Neural cell (in vitro differentiated cells): Measurements from ENCODE around the gene KCNIP3. TPM values are rescaled to one million over a fixed set of nuclear protein-coding genes. Genes with fewer than 3 reads are reported as not detected.

Experiments used
- H2AFZ ChIP-seq: fragments of 200-600, 300-800 bp; sonication (generic), shearing (Covaris generic); 2 replicates; pipeline ENCODE4 v1.6.0; 2014; ENCODE audit warnings: low read depth, mild to moderate bottlenecking, antibody characterized with exemption, low read length, moderate library complexity
- H3F3A ChIP-seq: fragments of 200-600 bp; shearing (Covaris generic); 2 replicates; pipeline ENCODE4 v1.6.1; 2016; ENCODE audit warnings: mild to moderate bottlenecking, moderate library complexity, mixed read lengths, antibody characterized with exemption, low read length; ENCODE audit not compliant: insufficient read depth, poor library complexity, severe bottlenecking
- H3K27ac ChIP-seq: fragments of 200-600, 300-800 bp; sonication (generic), shearing (Covaris generic); 2 replicates; pipeline ENCODE4 v1.5.1; 2014; ENCODE audit warnings: mild to moderate bottlenecking, low read length, moderate library complexity
- H3K27me3 ChIP-seq: fragments of 300-800, 200-600 bp; sonication (generic), shearing (Covaris generic); 2 replicates; pipeline ENCODE4 v1.6.0; 2014; ENCODE audit warnings: mild to moderate bottlenecking, low read depth, low read length, moderate library complexity; ENCODE audit not compliant: insufficient read depth
- H3K36me3 ChIP-seq: fragments of 300-800, 200-600 bp; sonication (generic), shearing (Covaris generic); 2 replicates; pipeline ENCODE4 v1.5.1; 2014; ENCODE audit warnings: mild to moderate bottlenecking, antibody characterized with exemption, low read length, moderate library complexity; ENCODE audit not compliant: insufficient read depth
- H3K4me2 ChIP-seq: fragments of 300-800, 200-600 bp; sonication (generic), shearing (Covaris generic); 2 replicates; pipeline ENCODE4 v1.6.0; 2014; ENCODE audit warnings: mild to moderate bottlenecking, low read length
- H3K4me3 ChIP-seq: fragments of 300-800, 200-600 bp; sonication (generic), shearing (Covaris generic); 2 replicates; pipeline ENCODE4 v1.5.1; 2014; ENCODE audit warnings: mild to moderate bottlenecking, low read length, moderate library complexity
- H3K79me2 ChIP-seq: fragments of 200-600 bp; shearing (Covaris generic); replicated peaks from 2 replicates; pipeline ENCODE4 v1.6.0; 2014; ENCODE audit warnings: mild to moderate bottlenecking, low read length, moderate library complexity; ENCODE audit not compliant: insufficient read depth
- H3K9ac ChIP-seq: fragments of 300-800, 200-600 bp; sonication (generic), shearing (Covaris generic); 2 replicates; pipeline ENCODE4 v1.6.1; 2016; ENCODE audit warnings: mild to moderate bottlenecking, low read length, mixed read lengths
- H3K9me2 ChIP-seq: fragments of 200-600 bp; shearing (Covaris generic); 2 replicates; pipeline ENCODE4 v1.6.1; 2016; ENCODE audit warnings: mild to moderate bottlenecking, low read length, mixed read lengths; ENCODE audit not compliant: insufficient read depth
- H3K9me3 ChIP-seq: fragments of 200-600, 300-800 bp; sonication (generic), shearing (Covaris generic); 2 replicates; pipeline ENCODE4 v1.6.1; 2016; ENCODE audit warnings: mild to moderate bottlenecking, mixed run types, low read length, moderate library complexity, mixed read lengths
- H4K20me1 ChIP-seq: fragments of 200-600 bp; shearing (Covaris generic); 2 replicates; pipeline ENCODE4 v1.6.1; 2016; ENCODE audit warnings: mild to moderate bottlenecking, mixed run types; ENCODE audit not compliant: insufficient read depth
- CTCF ChIP-seq: fragments of 450-650 bp; IDR thresholded peaks from 2 replicates; pipeline ENCODE4 v1.5.1; 2014; ENCODE audit warnings: antibody characterized with exemption, mild to moderate bottlenecking, moderate library complexity; ENCODE audit not compliant: poor library complexity, severe bottlenecking
- EP300 ChIP-seq: fragments of 450-650 bp; conservative IDR thresholded peaks from 2 replicates; pipeline ENCODE4 v1.6.1; 2014; ENCODE audit warnings: antibody characterized with exemption, mild to moderate bottlenecking, moderate library complexity; ENCODE audit not compliant: poor library complexity, severe bottlenecking
- EZH2 ChIP-seq: fragments of 200-600, 300-800 bp; shearing (Covaris generic), sonication (generic); IDR thresholded peaks from 2 replicates; pipeline ENCODE4 v1.6.1; 2014; ENCODE audit warnings: antibody characterized with exemption, low read length, borderline replicate concordance, mild to moderate bottlenecking; ENCODE audit not compliant: insufficient read depth, poor library complexity, severe bottlenecking
- MXI1 ChIP-seq: fragments of 450-650 bp; conservative IDR thresholded peaks from 2 replicates; pipeline ENCODE4 v1.6.1; 2014; ENCODE audit warnings: antibody characterized with exemption, mild to moderate bottlenecking; ENCODE audit not compliant: poor library complexity, severe bottlenecking
- POLR2AphosphoS5 ChIP-seq: IDR thresholded peaks from 2 replicates; pipeline ENCODE4 v1.6.1; 2012
- RAD21 ChIP-seq: fragments of 450-650 bp; conservative IDR thresholded peaks from 2 replicates; pipeline ENCODE4 v1.6.1; 2014; ENCODE audit warnings: antibody characterized with exemption, mild to moderate bottlenecking, moderate library complexity
- REST ChIP-seq: IDR thresholded peaks from 2 replicates; pipeline ENCODE4 v1.6.1; 2012; ENCODE audit warnings: borderline replicate concordance
- SMC3 ChIP-seq: fragments of 450-650 bp; conservative IDR thresholded peaks from 2 replicates; pipeline ENCODE4 v1.6.1; 2014; ENCODE audit warnings: antibody characterized with exemption, mild to moderate bottlenecking, moderate library complexity; ENCODE audit not compliant: poor library complexity
- TAF1 ChIP-seq: IDR thresholded peaks from 2 replicates; pipeline ENCODE4 v1.6.1; 2012; ENCODE audit warnings: low read depth
- polyA plus RNA-seq: library from polyadenylated mRNA; depleted of rRNA; stranded (reverse); fragments of >200 nt; gene quantifications from 2 replicates; pipeline ENCODE4 v1.2.3, GENCODE V29; 2014

Gene KCNIP3
- polyA plus RNA-seq, 1 donor from 2014 or later = not detected

- no peak overlapping the region for H3K4me3 ChIP-seq
- H2AFZ ChIP-seq = no peak overlapping the region
- no peak overlapping the region for H3K9ac ChIP-seq
- peaks cover 21% of the 10 kb centered on the region for H3K9me3 ChIP-seq
- H3K4me2 ChIP-seq = no peak overlapping the region
- H3F3A ChIP-seq = no peaks in the 10 kb centered on the region
- no peaks in the 10 kb centered on the region for H3K36me3 ChIP-seq
- H3K27ac ChIP-seq = no peak overlapping the region
- TF ChIP-seq CTCF = no peak
- no peak for TF ChIP-seq EP300
- no peak for TF ChIP-seq TAF1
- TF ChIP-seq MXI1 = no peak
- no peak for TF ChIP-seq RAD21
- no peak for TF ChIP-seq POLR2AphosphoS5
- TF ChIP-seq EZH2 = no peak
- TF ChIP-seq REST = no peak
- no peak for TF ChIP-seq SMC3
- H3K79me2 ChIP-seq = no peaks in the 10 kb centered on the region
- no peaks in the 10 kb centered on the region for H3K9me2 ChIP-seq
- H3K27me3 ChIP-seq = no peaks in the 10 kb centered on the region
- H4K20me1 ChIP-seq = no peaks in the 10 kb centered on the region
Observed at GRCh38 chr2:95329891-95330793, 33.0 kb downstream of the KCNIP3 start.

- TF ChIP-seq RAD21 (no peak), SMC3 (no peak), TAF1 (no peak), MXI1 (no peak), EP300 (no peak), REST (no peak), CTCF (no peak), EZH2 (no peak), POLR2AphosphoS5 (no peak)
- H3K27ac ChIP-seq = no peak overlapping the region
- no peaks in the 10 kb centered on the region for H3F3A ChIP-seq
- no peaks in the 10 kb centered on the region for H4K20me1 ChIP-seq
- H2AFZ ChIP-seq = no peak overlapping the region
- no peak overlapping the region for H3K9ac ChIP-seq
- no peak overlapping the region for H3K4me3 ChIP-seq
- no peaks in the 10 kb centered on the region for H3K79me2 ChIP-seq
- peaks cover 15% of the 10 kb centered on the region for H3K9me3 ChIP-seq
- no peaks in the 10 kb centered on the region for H3K9me2 ChIP-seq
- no peaks in the 10 kb centered on the region for H3K27me3 ChIP-seq
- no peak overlapping the region for H3K4me2 ChIP-seq
- no peaks in the 10 kb centered on the region for H3K36me3 ChIP-seq
Observed at GRCh38 chr2:95330794-95331338, 33.7 kb downstream of the KCNIP3 start.
